Right atrium auricular region (tissue), 2 donors: ENCODE data around the gene BACE2. TPM values are rescaled to one million over a fixed set of nuclear protein-coding genes. Genes with fewer than 3 reads are reported as not detected.

Source experiments
- DNase-seq: peaks from one replicate; pipeline ENCODE4 v3.0.0-alpha.2; 2019; ENCODE audit warnings: low spot score
- H3K27ac ChIP-seq, 2 donors: fragments of 200-600 bp; sonication (generic); 1 replicate in 1 of 2; 2 replicates in 1 of 2; pipeline ENCODE4 v1.5.1; 2016 to 2019
- H3K27me3 ChIP-seq, 2 donors: fragments of 200-600 bp; sonication (generic); one replicate each; pipeline versions ENCODE4 v1.5.1 to v1.6.0; 2017 to 2019
- H3K36me3 ChIP-seq: fragments of 200-600 bp; sonication (generic); one replicate; pipeline ENCODE4 v1.5.1; 2016
- H3K4me1 ChIP-seq, 2 donors: fragments of 200-600 bp; sonication (generic); one replicate each; pipeline versions ENCODE4 v1.5.1 to v1.6.0; 2017 to 2019
- H3K4me3 ChIP-seq, 2 donors: fragments of 200-600 bp; sonication (generic); 1 replicate in 1 of 2; 2 replicates in 1 of 2; pipeline ENCODE4 v1.5.1; 2017 to 2019; ENCODE audit warnings: mild to moderate bottlenecking in 1 of 2, moderate library complexity in 1 of 2
- H3K9me3 ChIP-seq, 2 donors: fragments of 200-600 bp; sonication (generic); one replicate each; pipeline ENCODE4 v1.5.1; 2019
- CTCF ChIP-seq, 2 donors: fragments of 200-600 bp; sonication (generic); IDR thresholded peaks; one replicate each; pipeline ENCODE4 v1.5.1; 2019; ENCODE audit warnings: antibody characterized with exemption in 2 of 2
- total RNA-seq, 2 donors: library from RNA; depleted of rRNA; stranded (reverse); fragments of >200 nt; gene quantifications; one replicate each; pipeline ENCODE4 v1.1.0, GENCODE V29; 2016

BACE2 gene
- total RNA-seq, 2 donors from 2014 or later: 23.7 to 50.3 TPM

- peak overlapping the region; percentile 58 to 66 for H3K27ac ChIP-seq
- no peak overlapping the region for H3K4me3 ChIP-seq
- no peaks in the 10 kb centered on the region for H3K27me3 ChIP-seq
- no peaks in the 10 kb centered on the region for H3K9me3 ChIP-seq
- H3K36me3 ChIP-seq: no peaks in the 10 kb centered on the region
- TF ChIP-seq CTCF (IDR thresholded peaks at IDR 0.05): no peak
- H3K4me1 ChIP-seq: peaks cover 0 to 29% of the 10 kb centered on the region in 2 donors
- DNase-seq: peak; percentile 83
These were observed 49.9 kb downstream of the BACE2 start for GRCh38 chr21:41217671-41218385.

GRCh38 chr21:41219498-41220207 is 51.7 kb downstream of the BACE2 start:
- H3K9me3 ChIP-seq: no peaks in the 10 kb centered on the region
- no peak for TF ChIP-seq CTCF (IDR thresholded peaks at IDR 0.05)
- H3K4me3 ChIP-seq: no peak overlapping the region
- no peak overlapping the region for H3K27ac ChIP-seq
- peaks cover 0 to 27% of the 10 kb centered on the region in 2 donors for H3K4me1 ChIP-seq
- H3K27me3 ChIP-seq: no peaks in the 10 kb centered on the region
- H3K36me3 ChIP-seq: no peaks in the 10 kb centered on the region
- DNase-seq: no peak

GRCh38 chr21:41220208-41220733 is 52.3 kb downstream of the BACE2 start:
- no peaks in the 10 kb centered on the region for H3K9me3 ChIP-seq
- no peak overlapping the region for H3K4me3 ChIP-seq
- H3K36me3 ChIP-seq: no peaks in the 10 kb centered on the region
- no peak overlapping the region for H3K27ac ChIP-seq
- no peaks in the 10 kb centered on the region for H3K27me3 ChIP-seq
- no peak for TF ChIP-seq CTCF (IDR thresholded peaks at IDR 0.05)
- peaks cover 0 to 22% of the 10 kb centered on the region in 2 donors for H3K4me1 ChIP-seq
- DNase-seq: no peak

- TF ChIP-seq CTCF (IDR thresholded peaks at IDR 0.05): no peak
- H3K4me1 ChIP-seq: peaks cover 0 to 14% of the 10 kb centered on the region in 2 donors
- H3K27ac ChIP-seq: no peak overlapping the region
- no peaks in the 10 kb centered on the region for H3K36me3 ChIP-seq
- no peak for DNase-seq
- no peaks in the 10 kb centered on the region for H3K9me3 ChIP-seq
- H3K27me3 ChIP-seq: no peaks in the 10 kb centered on the region
- no peak overlapping the region for H3K4me3 ChIP-seq
These were observed 54.5 kb downstream of the BACE2 start for GRCh38 chr21:41222247-41223068.

GRCh38 chr21:41226853-41227252 is 58.9 kb downstream of the BACE2 start:
- no peak for TF ChIP-seq CTCF (IDR thresholded peaks at IDR 0.05)
- DNase-seq: no peak
- peaks cover 0 to 12% of the 10 kb centered on the region in 2 donors for H3K4me1 ChIP-seq
- H3K9me3 ChIP-seq: no peaks in the 10 kb centered on the region
- H3K27me3 ChIP-seq: no peaks in the 10 kb centered on the region
- no peak overlapping the region for H3K4me3 ChIP-seq
- peaks cover 9% of the 10 kb centered on the region for H3K36me3 ChIP-seq
- no peak overlapping the region for H3K27ac ChIP-seq
